Lower leg skin (tissue), 4 donors: ENCODE measurements around the gene PDE6H. TPM values are rescaled to one million over a fixed set of nuclear protein-coding genes. Genes with fewer than 3 reads are reported as not detected.

Experiments
- DNase-seq, 2 donors: peaks; one replicate each; pipeline ENCODE4 v3.0.0-alpha.2; 2019; ENCODE audit warnings: low spot score in 2 of 2
- H3K4me3 ChIP-seq: fragments of 200-600 bp; sonication (generic); 2 replicates; pipeline ENCODE4 v1.5.1; 2017; ENCODE audit warnings: mild to moderate bottlenecking, low read depth; ENCODE audit not compliant: poor library complexity, severe bottlenecking
- CTCF ChIP-seq, 3 donors: fragments of 450-650 bp; IDR thresholded peaks; one replicate each; pipeline ENCODE4 v1.5.1; 2016; ENCODE audit warnings: antibody characterized with exemption in 3 of 3, mild to moderate bottlenecking in 3 of 3, moderate library complexity in 2 of 3
- POLR2A ChIP-seq, 2 donors: fragments of 450-650 bp; IDR thresholded peaks; one replicate each; pipeline ENCODE4 v1.6.1; 2016 to 2017; ENCODE audit warnings: antibody characterized with exemption in 2 of 2, mild to moderate bottlenecking in 1 of 2, moderate library complexity in 1 of 2
- WGBS, 2 donors: methylation state at CpG; one replicate each; pipeline ENCODE4 v1.1.5; 2018; 5-methylcytosine and 5-hydroxymethylcytosine counted together
- intact Hi-C: fragments of 100-400 bp; cut with DNase I; formaldehyde crosslinking; loops from one replicate; pipeline ENCODE4 v1.15.0; 2023; ENCODE audit warnings: low total_unique reads
- total RNA-seq, 4 donors: library from RNA; depleted of rRNA; stranded (reverse); fragments of >200 nt; gene quantifications; one replicate each; pipeline ENCODE4 v1.1.0, GENCODE V29; 2016

Gene PDE6H
- total RNA-seq, 4 donors from 2014 or later = not detected

- whole genome bisulfite sequencing, 2 donors = 95 to 97% methylated on average over 3 of the region's 3 CpGs
These were observed 47.3 kb downstream of the PDE6H start for GRCh38 chr12:15020156-15020555.

More at GRCh38 chr12:15020156-15020555, 47.3 kb downstream of the PDE6H start:
- intact Hi-C loops = no loop called here
- no peak for DNase-seq
- TF ChIP-seq CTCF (IDR thresholded peaks at IDR 0.05) (no peak), POLR2A (IDR thresholded peaks at IDR 0.05) (no peak)
- no peak overlapping the region for H3K4me3 ChIP-seq

Other genes with a start within 250 kb of the PDE6H start
- 10 to 100 TPM; 12.1 to 23.2 (median 21.0) TPM for gene WBP11, start 169.6 kb upstream of the PDE6H start, total RNA-seq
- gene C12orf60, start 169.4 kb upstream of the PDE6H start, total RNA-seq = under 1 TPM in 2 of 4 donors, not detected in 2; 0.49 to 0.62 TPM
- under 1 TPM in 1 of 4 donors, not detected in 3; 0.34 TPM for gene SMCO3, start 158.9 kb upstream of the PDE6H start, total RNA-seq
- under 1 TPM in 3 of 4 donors, not detected in 1; 0.17 to 0.42 (median 0.17) TPM for gene ART4, start 129.5 kb upstream of the PDE6H start, total RNA-seq
- gene MGP, start 87.2 kb upstream of the PDE6H start, total RNA-seq = 100 to 1,000 TPM in 2 of 4 donors, 10 to 100 TPM in 2; 42.8 to 143 (median 80.2) TPM
- 1 to 10 TPM in 2 of 4 donors, under 1 TPM in 2; 0.47 to 3.5 (median 1.6) TPM for gene ERP27, start 34.5 kb upstream of the PDE6H start, total RNA-seq
- 10 to 100 TPM; 44.9 to 84.7 (median 82.1) TPM for gene ARHGDIB, start 11.4 kb upstream of the PDE6H start, total RNA-seq
- 10 to 100 TPM in 2 of 4 donors, 1 to 10 TPM in 2; 2.9 to 16.5 (median 11.4) TPM for gene RERG, start 248.4 kb downstream of the PDE6H start, total RNA-seq